ENCODE measurements around the gene CDK16. TPM values are rescaled to one million over a fixed set of nuclear protein-coding genes. Genes with fewer than 3 reads are reported as not detected.
A peak's percentile ranks its signal among the peaks of the same experiment; 100 is the strongest.

The CDK16 gene
- total RNA-seq, 2 donors from 2014 or later = 167 to 245 TPM

- no peak overlapping the region for H3K27ac Mint-ChIP-seq
- H3K27ac ChIP-seq (ENCODE audit: low read depth, low read length) = no peak overlapping the region
- H3K4me1 ChIP-seq (ENCODE audit: control insufficient read depth, insufficient read depth, low read length) = no peaks in the 10 kb centered on the region
- no peak for TF ChIP-seq CTCF (conservative IDR thresholded peaks at IDR 0.05)
- H3K4me1 Mint-ChIP-seq = no peaks in the 10 kb centered on the region
- H3K27me3 Mint-ChIP-seq (ENCODE audit: insufficient read depth) = peaks cover 47% of the 10 kb centered on the region
- WGBS, 2 experiments (ENCODE audit: insufficient coverage in 1 of 2, insufficient read length in 1 of 2) = 78% methylated on average over 3 of the region's 4 CpGs; no CpG with 5 or more reads in 1 of the 2 experiments
- DNase-seq = peak; percentile 50
- peaks cover 9% of the 10 kb centered on the region for H3K36me3 ChIP-seq (ENCODE audit: control insufficient read depth, insufficient read depth, low read length)
- H3K27me3 ChIP-seq (ENCODE audit: control insufficient read depth, insufficient read depth, low read length, poor library complexity, severe bottlenecking) = peaks cover 9% of the 10 kb centered on the region
- H3K36me3 Mint-ChIP-seq (ENCODE audit: low read depth) = peaks cover 18% of the 10 kb centered on the region
- H3K9me3 Mint-ChIP-seq = peaks cover 24% of the 10 kb centered on the region
- H3K9ac ChIP-seq (ENCODE audit: extremely low read depth, low read length, poor library complexity, severe bottlenecking) = no peak overlapping the region
- H3K4me3 Mint-ChIP-seq = no peak overlapping the region
- H3K9me3 ChIP-seq (ENCODE audit: control insufficient read depth, low read length) = no peaks in the 10 kb centered on the region
- no peak overlapping the region for H3K4me3 ChIP-seq (ENCODE audit: low read length)
Measured at GRCh38 chrX:47187106-47187677, 31.3 kb upstream of the CDK16 start.

GRCh38 chrX:47189906-47190305 lies 28.6 kb upstream of the CDK16 start:
- WGBS, 2 experiments (ENCODE audit: insufficient coverage in 1 of 2, insufficient read length in 1 of 2) = 87 to 94% methylated on average over 6 to 11 of the region's 19 CpGs
- peaks cover 8% of the 10 kb centered on the region for H3K36me3 ChIP-seq (ENCODE audit: control insufficient read depth, insufficient read depth, low read length)
- Mint-ChIP-seq H3K9me3 (peaks cover 12% of the 10 kb centered on the region), H3K4me3 (no peak overlapping the region), H3K4me1 (peaks cover 8% of the 10 kb centered on the region), H3K27ac (no peak overlapping the region), H3K36me3 (ENCODE audit: low read depth) (peaks cover 15% of the 10 kb centered on the region), H3K27me3 (ENCODE audit: insufficient read depth) (peaks cover 57% of the 10 kb centered on the region)
- no peak overlapping the region for H3K4me3 ChIP-seq (ENCODE audit: low read length)
- H3K9me3 ChIP-seq (ENCODE audit: control insufficient read depth, low read length) = no peaks in the 10 kb centered on the region
- TF ChIP-seq CTCF (conservative IDR thresholded peaks at IDR 0.05) = no peak
- no peak for DNase-seq
- no peak overlapping the region for H3K9ac ChIP-seq (ENCODE audit: extremely low read depth, low read length, poor library complexity, severe bottlenecking)
- H3K27ac ChIP-seq (ENCODE audit: low read depth, low read length) = no peak overlapping the region
- no peaks in the 10 kb centered on the region for H3K4me1 ChIP-seq (ENCODE audit: control insufficient read depth, insufficient read depth, low read length)
- H3K27me3 ChIP-seq (ENCODE audit: control insufficient read depth, insufficient read depth, low read length, poor library complexity, severe bottlenecking) = peaks cover 9% of the 10 kb centered on the region

- Mint-ChIP-seq H3K9me3 (peaks cover 9% of the 10 kb centered on the region), H3K4me1 (peaks cover 13% of the 10 kb centered on the region), H3K27me3 (ENCODE audit: insufficient read depth) (peaks cover 57% of the 10 kb centered on the region), H3K27ac (no peak overlapping the region), H3K36me3 (ENCODE audit: low read depth) (peaks cover 19% of the 10 kb centered on the region), H3K4me3 (peak overlapping the region; percentile 65)
- WGBS, 2 experiments (ENCODE audit: insufficient coverage in 1 of 2, insufficient read length in 1 of 2) = 0 to 4% methylated on average over 3 to 40 of the region's 40 CpGs
- Histone ChIP-seq H3K9ac (ENCODE audit: extremely low read depth, low read length, poor library complexity, severe bottlenecking) (no peak overlapping the region), H3K4me1 (ENCODE audit: control insufficient read depth, insufficient read depth, low read length) (no peaks in the 10 kb centered on the region), H3K4me3 (ENCODE audit: low read length) (peak overlapping the region; percentile 73), H3K27ac (ENCODE audit: low read depth, low read length) (no peak overlapping the region), H3K27me3 (ENCODE audit: control insufficient read depth, insufficient read depth, low read length, poor library complexity, severe bottlenecking) (peaks cover 9% of the 10 kb centered on the region), H3K36me3 (ENCODE audit: control insufficient read depth, insufficient read depth, low read length) (peaks cover 10% of the 10 kb centered on the region), H3K9me3 (ENCODE audit: control insufficient read depth, low read length) (no peaks in the 10 kb centered on the region)
- TF ChIP-seq CTCF (conservative IDR thresholded peaks at IDR 0.05) = no peak
- DNase-seq = peak; percentile 97
Measured at GRCh38 chrX:47190445-47191269, 27.8 kb upstream of the CDK16 start.
